ENCODE results near the gene MRNIP. TPM values are rescaled to one million over a fixed set of nuclear protein-coding genes. Genes with fewer than 3 reads are reported as not detected.
A peak's percentile ranks its signal among the peaks of the same experiment; 100 is the strongest.

The MRNIP gene
- total RNA-seq, 1 experiment from 2014 or later = 36.2 TPM

DNA sequence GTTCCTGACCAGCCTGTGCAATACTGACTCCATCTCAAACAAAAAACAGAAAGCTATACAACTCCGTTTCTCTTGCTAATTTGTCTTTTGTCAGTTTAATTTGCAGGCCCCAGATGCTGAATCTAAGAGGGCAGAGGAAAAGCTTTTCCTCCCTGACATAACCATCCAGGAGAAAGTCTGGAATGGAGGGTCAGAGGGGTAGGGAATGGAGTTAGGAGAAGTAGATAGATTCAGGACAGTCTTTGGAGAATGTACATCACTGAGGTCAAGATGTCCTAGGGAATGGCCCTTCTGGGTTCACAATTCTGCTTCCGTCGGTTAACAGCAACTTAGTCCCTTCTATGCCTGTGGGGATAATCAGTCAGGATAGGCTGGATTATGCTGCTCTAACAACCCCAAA is 44.5 kb downstream of the MRNIP start:
- ChIA-PET CTCF (no interaction called here), POLR2A (no interaction called here), RAD21 (ENCODE audit: low non-redundant PET in 1 of 2, low total read pairs in 2 of 2, uncharacterized antibody in 2 of 2, unreplicated experiment in 2 of 2) (no interaction called here)
- ATAC-seq = no peak
- Histone ChIP-seq H4K20me1 (ENCODE audit: insufficient read depth) (no peaks in the 10 kb centered on the region), H3K4me1 (ENCODE audit: control insufficient read depth in 1 of 2, insufficient read depth in 2 of 2, low read length in 2 of 2) (peaks cover 16 to 30% of the 10 kb centered on the region in 2 experiments), H3K79me2 (ENCODE audit: insufficient read depth, low read length) (peaks cover 4% of the 10 kb centered on the region; the same call in 1 of the 2 replicates), H3K9me2 (ENCODE audit: insufficient read depth) (no peaks in the 10 kb centered on the region), H3K4me3 (replicated peaks in 1 of 2; ENCODE audit: low read depth in 1 of 2, low read length in 2 of 2) (no peak overlapping the region), H3K4me2 (ENCODE audit: low read length) (no peak overlapping the region), H2AFZ (ENCODE audit: low read depth, low read length, poor library complexity, severe bottlenecking) (no peak overlapping the region), H3K27ac (ENCODE audit: low read depth, low read length) (no peak overlapping the region), H3K27me3 (ENCODE audit: insufficient read depth, low read length) (no peaks in the 10 kb centered on the region), H3K9me3 (ENCODE audit: control insufficient read depth in 1 of 2, insufficient read depth in 1 of 2, low read depth in 1 of 2, low read length in 2 of 2) (no peaks in the 10 kb centered on the region), H3K36me3 (ENCODE audit: control insufficient read depth in 1 of 2, insufficient read depth in 2 of 2, low read length in 2 of 2) (peaks cover 19 to 24% of the 10 kb centered on the region in 2 experiments; a peak in 3 of 4 replicates), H3K9ac (ENCODE audit: low read length) (no peak overlapping the region)
- TSS peak; percentile 6 for BruUV-seq (replicated peaks)
- no peak for DNase-seq (ENCODE audit: low read depth, low spot score)
- no peak for TF ChIP-seq POLR2A (IDR thresholded peaks at IDR 0.05; ENCODE audit: borderline replicate concordance, extremely low read depth, insufficient read depth, insufficient read length)
- TF ChIP-seq SRF (IDR thresholded peaks at IDR 0.05; ENCODE audit: low read depth) = no peak
- TF ChIP-seq, protein P1, sequence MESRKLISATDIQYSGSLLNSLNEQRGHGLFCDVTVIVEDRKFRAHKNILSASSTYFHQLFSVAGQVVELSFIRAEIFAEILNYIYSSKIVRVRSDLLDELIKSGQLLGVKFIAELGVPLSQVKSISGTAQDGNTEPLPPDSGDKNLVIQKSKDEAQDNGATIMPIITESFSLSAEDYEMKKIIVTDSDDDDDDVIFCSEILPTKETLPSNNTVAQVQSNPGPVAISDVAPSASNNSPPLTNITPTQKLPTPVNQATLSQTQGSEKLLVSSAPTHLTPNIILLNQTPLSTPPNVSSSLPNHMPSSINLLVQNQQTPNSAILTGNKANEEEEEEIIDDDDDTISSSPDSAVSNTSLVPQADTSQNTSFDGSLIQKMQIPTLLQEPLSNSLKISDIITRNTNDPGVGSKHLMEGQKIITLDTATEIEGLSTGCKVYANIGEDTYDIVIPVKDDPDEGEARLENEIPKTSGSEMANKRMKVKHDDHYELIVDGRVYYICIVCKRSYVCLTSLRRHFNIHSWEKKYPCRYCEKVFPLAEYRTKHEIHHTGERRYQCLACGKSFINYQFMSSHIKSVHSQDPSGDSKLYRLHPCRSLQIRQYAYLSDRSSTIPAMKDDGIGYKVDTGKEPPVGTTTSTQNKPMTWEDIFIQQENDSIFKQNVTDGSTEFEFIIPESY (IDR thresholded peaks at IDR 0.05; ENCODE audit: extremely low read depth, insufficient replicate concordance, low read length) = no peak
- TF ChIP-seq TCF7L2 (IDR thresholded peaks at IDR 0.05; ENCODE audit: borderline replicate concordance, extremely low read depth, insufficient read depth, insufficient read length) = no peak
- TF ChIP-seq, protein P2, sequence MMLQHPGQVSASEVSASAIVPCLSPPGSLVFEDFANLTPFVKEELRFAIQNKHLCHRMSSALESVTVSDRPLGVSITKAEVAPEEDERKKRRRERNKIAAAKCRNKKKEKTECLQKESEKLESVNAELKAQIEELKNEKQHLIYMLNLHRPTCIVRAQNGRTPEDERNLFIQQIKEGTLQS (IDR thresholded peaks at IDR 0.05) = no peak
- no peak for TF ChIP-seq CBX3 (IDR thresholded peaks at IDR 0.05; ENCODE audit: low read depth)
- no peak for TF ChIP-seq EZH2 (IDR thresholded peaks at IDR 0.05)
- no peak for TF ChIP-seq SP1 (IDR thresholded peaks at IDR 0.05; ENCODE audit: low read depth)
- TF ChIP-seq POLR2AphosphoS5 (IDR thresholded peaks at IDR 0.05; ENCODE audit: low read depth, low read length) = no peak
- TF ChIP-seq RAD21 (IDR thresholded peaks at IDR 0.05; ENCODE audit: low read depth) = no peak
- TF ChIP-seq YY1 (IDR thresholded peaks at IDR 0.05; ENCODE audit: extremely low read depth, insufficient replicate concordance, low read depth, low read length) = no peak
- no peak for TF ChIP-seq FOSL1 (IDR thresholded peaks at IDR 0.05; ENCODE audit: low read depth)
- TF ChIP-seq, protein P3, sequence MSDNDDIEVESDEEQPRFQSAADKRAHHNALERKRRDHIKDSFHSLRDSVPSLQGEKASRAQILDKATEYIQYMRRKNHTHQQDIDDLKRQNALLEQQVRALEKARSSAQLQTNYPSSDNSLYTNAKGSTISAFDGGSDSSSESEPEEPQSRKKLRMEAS (IDR thresholded peaks at IDR 0.05) = no peak
- TF ChIP-seq ELF1 (IDR thresholded peaks at IDR 0.05; ENCODE audit: borderline replicate concordance, low read depth) = no peak
- TF ChIP-seq ZFX (IDR thresholded peaks at IDR 0.05) = no peak
- TF ChIP-seq ZNF274 (IDR thresholded peaks at IDR 0.05; ENCODE audit: low read depth, low read length) = no peak
- intact Hi-C loops (cut with micrococcal nuclease) = no loop called here
